Peyer's patch (tissue), 4 donors: Measurements from ENCODE around the gene EFCAB8.

ENCODE experiments used
- POLR2A ChIP-seq, 2 donors: fragments of 450-650 bp; IDR thresholded peaks; one replicate each; pipeline ENCODE4 v1.5.1; 2017; ENCODE audit warnings: antibody characterized with exemption in 2 of 2, mild to moderate bottlenecking in 2 of 2, moderate library complexity in 2 of 2
- TF ChIP-seq, protein P1 (sequence below), 6 experiments: fragments of 450-650 bp in 4 of 6; fragments of 200-600 bp in 2 of 6; sonication (generic) in 1 of 6; IDR thresholded peaks; one replicate each; pipeline ENCODE4 v1.5.1; 2017 to 2019; ENCODE audit warnings: antibody characterized with exemption in 6 of 6, mild to moderate bottlenecking in 3 of 6, moderate library complexity in 1 of 6

DNA sequence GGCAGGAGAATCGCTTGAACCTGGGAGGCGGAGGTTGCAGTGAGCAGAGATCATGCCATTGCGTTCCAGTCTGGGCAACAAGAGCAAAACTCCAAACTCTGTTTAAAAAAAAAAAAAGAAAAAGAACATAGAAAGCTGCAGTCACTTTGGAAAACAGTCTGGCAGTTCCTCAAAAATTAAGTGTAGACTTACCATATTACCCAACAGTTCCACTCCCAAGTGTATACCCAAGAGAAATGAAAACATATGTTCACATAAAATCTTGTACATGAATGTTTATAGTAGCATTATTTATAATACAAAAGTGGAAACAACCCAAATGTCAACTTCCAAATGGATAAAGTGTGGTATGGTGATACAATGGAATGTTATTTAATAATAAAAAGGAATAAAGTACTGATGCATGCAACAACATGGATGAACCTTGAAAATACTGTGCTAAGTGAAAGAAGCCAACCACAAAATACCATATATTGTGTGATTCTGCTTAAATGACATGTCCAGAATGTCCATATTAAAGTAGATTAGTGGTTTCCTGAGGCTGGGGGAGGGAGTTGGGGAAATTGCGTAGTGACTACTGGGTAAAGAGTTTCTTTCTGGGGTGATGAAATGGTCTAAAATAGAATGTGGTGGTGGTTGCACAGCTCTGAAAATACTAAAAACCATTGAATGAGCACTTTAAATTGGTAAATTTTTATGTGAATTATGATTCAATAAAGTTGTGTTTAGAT lies 82.6 kb downstream of the EFCAB8 start:
- TF ChIP-seq, protein P1, sequence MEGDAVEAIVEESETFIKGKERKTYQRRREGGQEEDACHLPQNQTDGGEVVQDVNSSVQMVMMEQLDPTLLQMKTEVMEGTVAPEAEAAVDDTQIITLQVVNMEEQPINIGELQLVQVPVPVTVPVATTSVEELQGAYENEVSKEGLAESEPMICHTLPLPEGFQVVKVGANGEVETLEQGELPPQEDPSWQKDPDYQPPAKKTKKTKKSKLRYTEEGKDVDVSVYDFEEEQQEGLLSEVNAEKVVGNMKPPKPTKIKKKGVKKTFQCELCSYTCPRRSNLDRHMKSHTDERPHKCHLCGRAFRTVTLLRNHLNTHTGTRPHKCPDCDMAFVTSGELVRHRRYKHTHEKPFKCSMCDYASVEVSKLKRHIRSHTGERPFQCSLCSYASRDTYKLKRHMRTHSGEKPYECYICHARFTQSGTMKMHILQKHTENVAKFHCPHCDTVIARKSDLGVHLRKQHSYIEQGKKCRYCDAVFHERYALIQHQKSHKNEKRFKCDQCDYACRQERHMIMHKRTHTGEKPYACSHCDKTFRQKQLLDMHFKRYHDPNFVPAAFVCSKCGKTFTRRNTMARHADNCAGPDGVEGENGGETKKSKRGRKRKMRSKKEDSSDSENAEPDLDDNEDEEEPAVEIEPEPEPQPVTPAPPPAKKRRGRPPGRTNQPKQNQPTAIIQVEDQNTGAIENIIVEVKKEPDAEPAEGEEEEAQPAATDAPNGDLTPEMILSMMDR (IDR thresholded peaks at IDR 0.05) = no peak
- TF ChIP-seq POLR2A (IDR thresholded peaks at IDR 0.05) = no peak
